Measurements from ENCODE around the gene YIPF4. TPM values are rescaled to one million over a fixed set of nuclear protein-coding genes. Genes with fewer than 3 reads are reported as not detected.
"Not testable (repeated sequence)": the region's sequence is repeated elsewhere in the genome, so short reads cannot be mapped to it uniquely, and the experiment has no call there.

Gene YIPF4
- total RNA-seq, 2 experiments from 2014 or later, result 26.5 to 29.2 TPM

DNA sequence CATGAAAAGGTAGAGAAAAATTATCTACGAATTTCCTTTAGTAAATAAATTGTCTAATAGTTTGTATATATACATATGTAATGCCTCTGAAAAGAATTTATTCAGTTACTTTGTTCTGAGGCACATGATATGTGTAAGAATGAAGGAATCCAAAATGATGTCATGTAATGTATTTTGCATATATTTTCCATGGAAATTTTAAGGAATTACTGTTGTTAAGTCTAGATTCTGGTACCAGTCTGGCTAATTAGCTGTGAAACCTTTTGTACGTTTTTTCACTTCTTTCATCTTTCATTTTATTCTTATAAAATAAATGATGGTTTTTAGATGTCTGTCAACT lies 12.3 kb downstream of the YIPF4 start:
- ChIA-PET POLR2A (interaction anchor here (1.0 kb wide), 1 partner anchor 9 kb away, joined by 4 read pairs; no protein-coding TSS in a partner anchor), CTCF (no interaction called here)
- H3K36me3 Mint-ChIP-seq (ENCODE audit: low read depth), result peaks cover 26% of the 10 kb centered on the region
- no peaks in the 10 kb centered on the region for H3K27me3 Mint-ChIP-seq (ENCODE audit: low read depth)
- H3K4me1 Mint-ChIP-seq (ENCODE audit: low read depth), result peaks cover 11% of the 10 kb centered on the region
- no peak overlapping the region for H3K27ac Mint-ChIP-seq
- no peak overlapping the region for H3K4me3 Mint-ChIP-seq
- DNase-seq, result no peak
- no peak for ATAC-seq
- no peaks in the 10 kb centered on the region for H3K9me3 Mint-ChIP-seq (ENCODE audit: insufficient read depth)

DNA sequence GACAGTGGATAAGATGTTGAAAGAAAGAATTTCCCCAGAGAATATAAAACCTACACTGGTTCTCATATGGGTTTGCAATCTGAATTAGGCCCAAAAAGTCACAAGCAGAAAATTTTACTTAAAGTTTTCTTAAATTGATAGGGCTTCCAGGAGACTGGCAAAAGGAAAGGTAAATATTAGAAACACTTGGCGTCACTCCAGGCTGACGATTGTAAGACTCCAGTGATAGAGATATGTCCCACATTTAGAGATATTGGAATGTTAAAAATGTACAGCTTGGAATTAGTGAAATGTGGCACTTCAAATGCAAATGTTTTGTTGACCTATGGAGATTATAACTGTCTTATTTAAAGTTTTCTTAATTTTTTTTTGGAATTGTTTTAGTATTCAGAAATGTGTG lies 14.0 kb downstream of the YIPF4 start:
- CTCF ChIA-PET, result no interaction called here
- POLR2A ChIA-PET, result no interaction called here
- Mint-ChIP-seq H3K27ac (no peak overlapping the region), H3K27me3 (ENCODE audit: low read depth) (no peaks in the 10 kb centered on the region), H3K4me1 (ENCODE audit: low read depth) (peaks cover 11% of the 10 kb centered on the region), H3K9me3 (ENCODE audit: insufficient read depth) (no peaks in the 10 kb centered on the region), H3K36me3 (ENCODE audit: low read depth) (peaks cover 31% of the 10 kb centered on the region), H3K4me3 (no peak overlapping the region)
- no peak for ATAC-seq
- DNase-seq, result no peak

DNA sequence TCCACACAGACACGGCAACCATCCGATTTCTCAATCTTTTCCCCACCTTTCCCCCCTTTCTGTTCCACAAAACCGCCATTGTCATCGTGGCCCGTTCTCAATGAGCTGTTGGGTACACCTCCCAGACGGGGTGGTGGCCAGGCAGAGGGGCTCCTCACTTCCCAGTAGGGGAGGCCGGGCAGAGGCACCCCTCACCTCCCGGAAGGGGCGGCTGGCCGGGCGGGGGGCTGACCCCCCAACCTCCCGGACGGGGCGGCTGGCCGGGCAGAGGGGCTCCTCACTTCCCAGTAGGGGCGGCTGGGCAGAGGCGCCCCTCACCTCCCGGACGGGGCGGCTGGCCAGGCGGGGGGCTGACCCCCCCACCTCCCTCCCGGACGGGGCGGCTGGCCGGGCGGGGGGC lies 15.8 kb downstream of the YIPF4 start:
- ATAC-seq; H3K9me3 Mint-ChIP-seq (ENCODE audit: insufficient read depth); H3K4me3 Mint-ChIP-seq; H3K27me3 Mint-ChIP-seq (ENCODE audit: low read depth); POLR2A ChIA-PET; DNase-seq; CTCF ChIA-PET; H3K27ac Mint-ChIP-seq: not testable (repeated sequence)
- Mint-ChIP-seq H3K36me3 (ENCODE audit: low read depth) (peaks cover 29% of the 10 kb centered on the region), H3K4me1 (ENCODE audit: low read depth) (peaks cover 11% of the 10 kb centered on the region)

DNA sequence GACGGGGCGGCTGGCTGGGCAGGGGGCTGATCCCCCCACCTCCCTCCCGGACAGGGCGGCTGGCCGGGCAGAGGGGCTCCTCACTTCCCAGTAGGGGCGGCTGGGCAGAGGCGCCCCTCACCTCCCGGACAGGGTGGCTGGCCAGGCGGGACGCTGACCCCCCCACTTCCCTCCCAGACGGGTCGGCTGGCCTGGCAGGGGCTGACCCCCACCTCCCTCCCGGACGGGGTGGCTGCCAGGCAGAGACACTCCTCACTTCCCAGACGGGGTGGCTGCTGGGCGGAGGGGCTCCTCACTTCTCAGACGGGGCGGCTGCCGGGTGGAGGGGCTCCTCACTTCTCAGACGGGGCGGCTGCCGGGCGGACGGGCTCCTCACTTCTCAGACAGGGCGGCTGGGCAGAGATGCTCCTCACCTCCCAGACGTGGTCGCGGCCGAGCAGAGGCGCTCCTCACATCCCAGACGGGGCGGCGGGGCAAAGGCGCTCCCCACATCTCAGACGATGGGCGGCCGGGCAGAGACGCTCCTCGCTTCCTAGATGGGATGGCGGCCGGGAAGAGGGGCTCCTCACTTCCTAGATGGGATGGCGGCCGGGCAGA lies 16.4 kb downstream of the YIPF4 start:
- H3K27ac Mint-ChIP-seq, CTCF ChIA-PET: not testable (repeated sequence)

DNA sequence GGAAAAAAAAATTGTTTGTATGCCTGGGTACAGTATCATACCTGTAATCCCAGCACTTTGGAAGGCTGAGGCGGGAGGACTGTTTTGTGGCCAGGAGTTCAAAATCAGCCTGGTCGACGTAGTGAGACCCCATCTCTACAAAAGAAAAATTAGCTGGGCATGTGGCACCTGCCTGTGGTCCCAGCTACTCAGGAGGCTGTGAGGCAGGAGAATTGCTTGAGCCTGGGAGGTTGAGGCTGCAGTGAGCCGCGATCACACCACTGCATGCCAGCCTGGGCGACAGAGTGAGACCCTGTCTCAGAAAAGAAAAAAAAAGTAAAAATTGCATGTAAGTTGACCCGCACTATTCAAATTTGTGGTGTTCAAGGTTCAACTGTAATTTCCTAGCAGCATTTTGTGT lies 32.9 kb downstream of the YIPF4 start:
- ChIA-PET POLR2A (no interaction called here), CTCF (no interaction called here)
- Mint-ChIP-seq H3K27me3 (ENCODE audit: low read depth) (no peaks in the 10 kb centered on the region), H3K9me3 (ENCODE audit: insufficient read depth) (no peaks in the 10 kb centered on the region), H3K27ac (no peak overlapping the region), H3K4me1 (ENCODE audit: low read depth) (no peaks in the 10 kb centered on the region), H3K36me3 (ENCODE audit: low read depth) (peaks cover 4% of the 10 kb centered on the region), H3K4me3 (no peak overlapping the region)
- DNase-seq (no peak), ATAC-seq (no peak)

More for the DNA sequence above, 16.4 kb downstream of the YIPF4 start:
- H3K4me1 Mint-ChIP-seq (ENCODE audit: low read depth); H3K9me3 Mint-ChIP-seq (ENCODE audit: insufficient read depth); H3K27me3 Mint-ChIP-seq (ENCODE audit: low read depth); DNase-seq; POLR2A ChIA-PET; ATAC-seq; H3K4me3 Mint-ChIP-seq: not testable (repeated sequence)
- peaks cover 32% of the 10 kb centered on the region for H3K36me3 Mint-ChIP-seq (ENCODE audit: low read depth)

DNA sequence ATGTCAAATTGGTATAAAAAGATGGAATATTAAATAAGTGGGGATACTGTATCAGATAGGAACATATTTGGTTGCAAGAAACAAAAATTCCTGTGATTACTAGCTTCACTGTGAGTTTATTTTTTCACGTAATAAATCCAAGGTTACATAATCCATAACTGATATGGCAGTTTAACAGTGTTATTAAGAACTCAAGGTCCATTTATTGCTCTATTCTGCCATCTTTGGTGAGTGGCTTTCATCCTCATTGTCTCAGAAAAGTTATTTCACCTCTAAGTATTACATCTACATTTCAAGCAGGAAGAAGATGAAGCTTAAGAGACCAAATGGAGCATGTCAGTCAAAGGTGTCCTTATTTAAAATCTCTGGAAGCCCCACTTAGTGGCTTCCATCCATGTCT lies 37.2 kb downstream of the YIPF4 start:
- Mint-ChIP-seq H3K27me3 (ENCODE audit: low read depth) (no peaks in the 10 kb centered on the region), H3K27ac (no peak overlapping the region), H3K4me1 (ENCODE audit: low read depth) (no peaks in the 10 kb centered on the region), H3K9me3 (ENCODE audit: insufficient read depth) (no peaks in the 10 kb centered on the region), H3K36me3 (ENCODE audit: low read depth) (no peaks in the 10 kb centered on the region), H3K4me3 (no peak overlapping the region)
- ChIA-PET POLR2A (no interaction called here), CTCF (interaction anchor here (1.1 kb wide), 1 partner anchor 9 kb away, joined by 3 read pairs; no protein-coding TSS in a partner anchor)
- ATAC-seq (no peak), DNase-seq (no peak)

DNA sequence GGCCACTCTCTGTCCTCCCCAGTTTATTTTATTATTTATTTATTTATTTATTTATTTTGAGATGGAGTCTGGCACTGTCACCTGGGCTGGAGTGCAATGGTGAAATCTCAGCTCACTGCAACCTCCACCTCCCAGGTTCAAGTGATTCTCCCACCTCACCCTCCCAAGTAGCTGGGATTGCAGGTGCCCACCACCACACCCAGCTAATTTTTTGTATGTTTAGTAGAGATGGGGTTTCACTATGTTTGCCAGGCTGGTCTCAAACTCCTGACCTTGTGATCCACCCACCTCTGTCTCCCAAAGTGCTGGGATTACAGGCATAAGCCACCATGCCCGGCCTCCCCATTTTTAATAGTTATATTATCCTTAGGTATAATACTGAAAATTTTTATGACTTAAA lies 51.0 kb downstream of the YIPF4 start:
- H3K27me3 Mint-ChIP-seq (ENCODE audit: low read depth); ATAC-seq; CTCF ChIA-PET; H3K9me3 Mint-ChIP-seq (ENCODE audit: insufficient read depth); H3K27ac Mint-ChIP-seq; H3K4me3 Mint-ChIP-seq; DNase-seq; H3K36me3 Mint-ChIP-seq (ENCODE audit: low read depth); POLR2A ChIA-PET; H3K4me1 Mint-ChIP-seq (ENCODE audit: low read depth): not testable (repeated sequence)

DNA sequence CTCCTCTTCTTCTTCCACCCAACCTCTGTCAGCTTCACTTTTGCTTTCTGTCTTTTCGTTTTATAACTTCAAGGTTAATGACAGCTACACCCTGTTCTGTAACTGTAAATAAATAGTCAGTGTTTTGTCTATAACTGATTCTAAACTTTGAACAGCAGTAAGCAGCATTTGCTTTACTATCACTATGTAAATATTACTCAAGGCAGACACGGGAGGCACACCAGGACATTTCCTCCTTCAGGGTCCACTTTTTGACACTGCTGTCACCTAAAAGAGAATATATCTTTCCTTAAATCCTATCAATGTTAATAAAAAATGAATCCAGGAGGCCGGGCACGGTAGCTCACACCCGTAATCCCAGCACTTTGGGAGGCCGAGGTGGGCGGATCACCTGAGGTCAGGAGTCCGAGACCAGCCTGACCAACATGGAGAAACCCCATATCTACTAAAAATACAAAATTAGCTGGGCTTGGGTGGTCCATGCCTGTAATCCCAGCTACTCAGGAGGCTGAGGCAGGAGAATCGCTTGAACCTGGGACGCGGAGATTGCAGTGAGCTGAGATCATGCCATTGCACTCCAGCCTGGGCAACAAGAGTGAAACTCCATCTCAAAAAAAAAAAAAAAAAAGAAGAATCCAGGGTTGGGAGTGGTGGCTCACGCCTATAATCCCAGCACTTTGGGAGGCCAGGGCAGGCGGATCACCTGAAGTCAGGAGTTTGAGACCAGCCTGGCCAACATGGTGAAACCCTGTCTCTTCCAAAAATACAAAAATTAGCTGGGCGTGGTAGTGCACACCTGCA lies 51.7 kb downstream of the YIPF4 start:
- H3K27ac Mint-ChIP-seq; H3K9me3 Mint-ChIP-seq (ENCODE audit: insufficient read depth); POLR2A ChIA-PET; DNase-seq; H3K4me3 Mint-ChIP-seq; H3K4me1 Mint-ChIP-seq (ENCODE audit: low read depth); H3K27me3 Mint-ChIP-seq (ENCODE audit: low read depth); CTCF ChIA-PET; ATAC-seq; H3K36me3 Mint-ChIP-seq (ENCODE audit: low read depth): not testable (repeated sequence)

DNA sequence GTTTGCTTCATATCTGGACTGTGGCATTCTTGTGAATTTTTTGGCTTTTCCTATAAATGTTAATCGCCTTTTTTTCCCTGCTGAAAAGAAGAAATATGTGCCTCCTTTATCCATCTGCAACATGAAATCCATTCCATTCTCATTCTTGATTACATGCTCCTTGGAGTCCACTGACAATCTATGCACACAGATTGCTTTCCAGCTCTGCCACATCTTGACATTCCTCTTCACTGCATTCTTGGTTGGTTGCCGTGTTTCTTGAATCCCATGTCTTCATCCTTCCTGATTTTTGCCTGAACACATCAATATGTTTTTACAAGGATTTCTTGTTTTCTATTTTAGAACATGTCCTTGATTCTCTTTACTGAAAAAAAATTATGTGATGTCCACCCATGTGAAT lies 52.4 kb downstream of the YIPF4 start:
- Mint-ChIP-seq H3K4me3 (no peak overlapping the region), H3K4me1 (ENCODE audit: low read depth) (no peaks in the 10 kb centered on the region), H3K36me3 (ENCODE audit: low read depth) (no peaks in the 10 kb centered on the region), H3K9me3 (ENCODE audit: insufficient read depth) (no peaks in the 10 kb centered on the region), H3K27me3 (ENCODE audit: low read depth) (no peaks in the 10 kb centered on the region), H3K27ac (no peak overlapping the region)
- CTCF ChIA-PET, result no interaction called here
- ATAC-seq (no peak), DNase-seq (no peak)
- POLR2A ChIA-PET, result no interaction called here

DNA sequence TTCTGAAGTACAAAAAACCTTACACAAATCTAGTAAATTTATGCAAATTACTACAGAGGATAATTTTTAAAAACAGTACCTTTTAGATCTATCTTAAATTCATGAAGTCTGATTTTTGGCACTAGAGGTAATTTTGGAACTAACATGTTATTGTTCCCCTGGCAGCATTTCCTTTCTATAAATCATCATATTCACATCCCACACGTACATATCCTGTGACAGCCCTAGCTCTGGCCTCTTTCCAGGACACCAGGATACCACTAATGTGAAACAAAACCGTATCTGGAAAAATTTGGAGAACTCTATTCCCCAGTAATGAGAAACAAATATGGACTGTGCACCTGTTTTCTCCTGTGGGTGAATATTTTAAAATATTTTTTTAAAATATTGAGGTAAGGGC lies 65.1 kb downstream of the YIPF4 start:
- no peaks in the 10 kb centered on the region for H3K9me3 Mint-ChIP-seq (ENCODE audit: insufficient read depth)
- no peak for DNase-seq
- H3K4me3 Mint-ChIP-seq, result no peak overlapping the region
- POLR2A ChIA-PET, result no interaction called here
- H3K27ac Mint-ChIP-seq, result no peak overlapping the region
- no peaks in the 10 kb centered on the region for H3K27me3 Mint-ChIP-seq (ENCODE audit: low read depth)
- CTCF ChIA-PET, result no interaction called here
- no peaks in the 10 kb centered on the region for H3K4me1 Mint-ChIP-seq (ENCODE audit: low read depth)
- no peaks in the 10 kb centered on the region for H3K36me3 Mint-ChIP-seq (ENCODE audit: low read depth)
- no peak for ATAC-seq

DNA sequence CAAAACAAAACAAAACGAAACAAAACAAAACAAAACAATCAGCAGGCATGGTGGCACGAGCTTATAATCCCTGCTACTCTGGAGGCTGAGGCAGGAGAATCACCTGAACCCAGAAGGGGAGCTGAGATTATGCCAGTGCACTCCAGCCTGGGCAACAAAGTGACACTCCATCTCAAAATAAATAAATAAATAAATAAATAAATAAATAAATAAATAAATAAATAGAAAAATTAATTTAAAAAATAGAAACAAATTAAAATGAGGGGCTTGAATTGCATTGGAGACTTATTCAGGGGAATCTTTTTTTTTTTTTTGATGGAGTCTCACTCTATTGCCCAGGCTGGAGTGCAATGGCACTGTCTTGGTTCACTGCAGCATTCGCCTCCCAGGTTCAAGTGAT lies 73.1 kb downstream of the YIPF4 start:
- ATAC-seq; H3K27me3 Mint-ChIP-seq (ENCODE audit: low read depth); H3K4me1 Mint-ChIP-seq (ENCODE audit: low read depth); H3K9me3 Mint-ChIP-seq (ENCODE audit: insufficient read depth); H3K4me3 Mint-ChIP-seq; H3K36me3 Mint-ChIP-seq (ENCODE audit: low read depth); POLR2A ChIA-PET; CTCF ChIA-PET; H3K27ac Mint-ChIP-seq; DNase-seq: not testable (repeated sequence)

DNA sequence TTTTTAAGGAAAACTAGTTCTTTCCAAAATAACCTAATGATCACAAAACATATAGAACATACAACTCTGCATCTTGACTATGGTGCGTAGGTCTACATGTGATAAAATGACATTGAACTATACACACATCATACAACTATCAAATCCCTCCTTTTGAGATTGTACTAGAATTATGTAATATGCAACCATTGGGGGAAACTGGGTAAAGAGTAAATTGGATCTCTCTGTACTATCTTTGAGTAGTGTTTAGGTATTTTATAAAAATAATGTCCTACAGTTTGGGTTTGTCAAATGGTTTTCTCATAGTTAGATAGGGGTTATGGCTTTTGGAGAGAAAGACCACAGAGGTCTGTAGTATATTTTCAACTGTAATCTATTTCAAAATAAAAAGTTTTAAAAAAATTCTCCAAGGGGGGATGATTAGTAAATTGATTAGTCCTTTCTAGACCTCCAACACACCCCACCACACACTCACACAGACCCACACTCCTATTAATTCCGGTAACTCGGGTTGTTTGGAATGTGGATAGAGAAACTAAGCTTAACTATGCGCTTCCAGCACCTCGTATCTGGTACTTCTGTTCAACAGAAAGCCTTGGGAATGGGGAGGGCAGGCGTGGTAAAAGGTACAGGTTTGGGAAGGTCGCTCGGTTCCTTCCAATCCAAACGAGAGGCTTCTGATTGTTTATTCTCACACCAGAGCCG lies 78.4 kb downstream of the YIPF4 start:
- peak overlapping the region; percentile 95 for H3K27ac Mint-ChIP-seq
- H3K4me3 Mint-ChIP-seq, result peak overlapping the region; percentile 82
- H3K9me3 Mint-ChIP-seq (ENCODE audit: insufficient read depth), result no peaks in the 10 kb centered on the region
- ChIA-PET CTCF (no interaction called here), POLR2A (interaction anchor here (0.9 kb wide), 2 partner anchors 78 to 82 kb away, joined by 3 to 5 read pairs; no protein-coding TSS in a partner anchor)
- peaks cover 25% of the 10 kb centered on the region for H3K4me1 Mint-ChIP-seq (ENCODE audit: low read depth)
- H3K27me3 Mint-ChIP-seq (ENCODE audit: low read depth), result no peaks in the 10 kb centered on the region
- DNase-seq, result no peak
- ATAC-seq, result no peak
- H3K36me3 Mint-ChIP-seq (ENCODE audit: low read depth), result peaks cover 19% of the 10 kb centered on the region

All from activated CD8-positive, alpha-beta T cell treated with anti-CD3 and anti-CD28 coated beads, Interleukin-2, amount 10 ng/mL, durations not matched to agents 7 days and 5 days (primary cell).